ENCODE measurements around the gene SLC52A1. TPM values are rescaled to one million over a fixed set of nuclear protein-coding genes. Genes with fewer than 3 reads are reported as not detected.

SLC52A1 gene
- total and polyA plus RNA-seq, 5 donors from 2014 or later, result 0.22 to 0.41 (median 0.27) TPM; not detected in 2

- Histone ChIP-seq H3K27ac (ENCODE audit: insufficient read depth, low read length, poor library complexity, severe bottlenecking) (peak overlapping the region; percentile 63), H3K4me1 (ENCODE audit: control insufficient read depth, insufficient read depth, low read length, poor library complexity, severe bottlenecking) (peaks cover 25% of the 10 kb centered on the region), H3K4me3 (ENCODE audit: low read depth, low read length) (peak overlapping the region; percentile 51), H3K9me3 (ENCODE audit: control insufficient read depth in 2 of 2, low read length in 2 of 2) (no peaks in the 10 kb centered on the region), H3K36me3 (ENCODE audit: control insufficient read depth, insufficient read depth, low read length) (peaks cover 9% of the 10 kb centered on the region), H3K27me3 (ENCODE audit: control insufficient read depth, insufficient read depth, low read length) (no peaks in the 10 kb centered on the region)
- H3K27ac Mint-ChIP-seq, result peak overlapping the region; percentile 48 to 87 (median 67)
- H3K27me3 Mint-ChIP-seq, result peaks cover 5% of the 10 kb centered on the region
- H3K9me3 Mint-ChIP-seq, result no peaks in the 10 kb centered on the region
- H3K4me3 Mint-ChIP-seq, result peak overlapping the region; percentile 56 to 86 (median 76)
- H3K4me1 Mint-ChIP-seq, result peaks cover 0 to 36% (median 9%) of the 10 kb centered on the region in 4 donors
- no peak for ATAC-seq (ENCODE audit: low read depth in 2 of 2)
- peaks cover 17% of the 10 kb centered on the region for H3K36me3 Mint-ChIP-seq
- DNase-seq, result no peak
Observed at GRCh38 chr17:4998732-4999429, 36.3 kb downstream of the SLC52A1 start.

- Histone ChIP-seq H3K27me3 (ENCODE audit: control insufficient read depth, insufficient read depth, low read length) (no peaks in the 10 kb centered on the region), H3K36me3 (ENCODE audit: control insufficient read depth, insufficient read depth, low read length) (peaks cover 9% of the 10 kb centered on the region), H3K27ac (ENCODE audit: insufficient read depth, low read length, poor library complexity, severe bottlenecking) (peak overlapping the region; percentile 63), H3K4me1 (ENCODE audit: control insufficient read depth, insufficient read depth, low read length, poor library complexity, severe bottlenecking) (peaks cover 25% of the 10 kb centered on the region), H3K9me3 (ENCODE audit: control insufficient read depth in 2 of 2, low read length in 2 of 2) (no peaks in the 10 kb centered on the region), H3K4me3 (ENCODE audit: low read depth, low read length) (peak overlapping the region; percentile 43)
- Mint-ChIP-seq H3K27me3 (peaks cover 5% of the 10 kb centered on the region), H3K27ac (peak overlapping the region in 2 of 3 donors; percentile 69 to 87), H3K9me3 (no peaks in the 10 kb centered on the region), H3K4me1 (peaks cover 0 to 36% (median 10%) of the 10 kb centered on the region in 4 donors), H3K4me3 (peak overlapping the region; percentile 56 to 86 (median 76)), H3K36me3 (peaks cover 10% of the 10 kb centered on the region)
- ATAC-seq (ENCODE audit: low read depth in 2 of 2) (peak in 1 of 2 donors; percentile 1), DNase-seq (peak in 1 of 3 donors; percentile 33)
Observed at GRCh38 chr17:4998027-4998731, 37.0 kb downstream of the SLC52A1 start.

- Mint-ChIP-seq H3K27ac (peak within 1 kb of the TSS; percentile 85 to 91 (median 91)), H3K27me3 (peaks cover 5% of the 10 kb centered on the region), H3K4me1 (peaks cover 0 to 36% (median 10%) of the 10 kb centered on the region in 4 donors), H3K36me3 (peaks cover 10% of the 10 kb centered on the region), H3K4me3 (peak within 1 kb of the TSS; percentile 74 to 94 (median 85)), H3K9me3 (no peaks in the 10 kb centered on the region)
- peaks cover 8% of the 10 kb centered on the region for H3K36me3 ChIP-seq (ENCODE audit: control insufficient read depth, insufficient read depth, low read length)
- H3K27me3 ChIP-seq (ENCODE audit: control insufficient read depth, insufficient read depth, low read length), result no peaks in the 10 kb centered on the region
- H3K9me3 ChIP-seq (ENCODE audit: control insufficient read depth in 2 of 2, low read length in 2 of 2), result no peaks in the 10 kb centered on the region
- peak; percentile 96 to 97 for ATAC-seq (ENCODE audit: low read depth in 2 of 2)
- H3K4me1 ChIP-seq (ENCODE audit: control insufficient read depth, insufficient read depth, low read length, poor library complexity, severe bottlenecking), result peaks cover 25% of the 10 kb centered on the region
- H3K4me3 ChIP-seq (ENCODE audit: low read depth, low read length), result peak within 1 kb of the TSS; percentile 43
- peak; percentile 84 to 92 (median 91) for DNase-seq
- peak within 1 kb of the TSS; percentile 69 for H3K27ac ChIP-seq (ENCODE audit: insufficient read depth, low read length, poor library complexity, severe bottlenecking)
Observed at GRCh38 chr17:4997302-4998026, 37.8 kb downstream of the SLC52A1 start, which contains the start of the genes INCA1 and KIF1C. Gene INCA1 (minus strand): TSS chr17:4997522. CDS start chr17:4994437, 3,085 bp downstream. Gene KIF1C (plus strand): TSS chr17:4997950. CDS start chr17:5000247, 2,297 bp downstream.

DNA sequence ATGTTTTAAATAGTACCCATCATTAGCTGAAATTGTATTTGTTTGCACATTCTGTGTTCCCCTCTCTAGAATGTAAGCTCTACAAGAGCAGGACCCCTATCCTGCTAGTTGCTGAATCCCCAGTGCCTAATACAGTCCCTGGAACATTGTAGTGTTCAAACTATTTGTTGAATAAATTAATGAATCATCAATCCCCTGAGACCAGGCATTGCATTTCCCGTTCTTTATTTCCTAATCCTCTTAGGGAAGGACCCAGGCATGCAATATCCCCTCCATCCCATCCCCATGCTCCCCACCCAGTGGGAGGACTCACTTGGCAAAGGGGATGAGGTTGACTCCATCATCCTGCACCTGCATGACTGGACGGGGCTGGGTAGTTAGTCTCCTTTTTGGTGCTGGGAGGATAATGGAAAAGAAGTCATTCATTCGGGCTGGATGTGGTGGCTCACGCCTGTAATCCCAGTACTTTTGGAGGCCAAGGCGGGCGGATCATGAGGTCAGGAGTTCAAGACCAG is 41.1 kb downstream of the SLC52A1 start:
- Histone ChIP-seq H3K9me3 (ENCODE audit: control insufficient read depth in 2 of 2, low read length in 2 of 2) (no peaks in the 10 kb centered on the region), H3K27ac (ENCODE audit: insufficient read depth, low read length, poor library complexity, severe bottlenecking) (no peak overlapping the region), H3K4me3 (ENCODE audit: low read depth, low read length) (no peak overlapping the region), H3K36me3 (ENCODE audit: control insufficient read depth, insufficient read depth, low read length) (no peaks in the 10 kb centered on the region), H3K27me3 (ENCODE audit: control insufficient read depth, insufficient read depth, low read length) (no peaks in the 10 kb centered on the region), H3K4me1 (ENCODE audit: control insufficient read depth, insufficient read depth, low read length, poor library complexity, severe bottlenecking) (peaks cover 23% of the 10 kb centered on the region)
- DNase-seq (no peak), ATAC-seq (ENCODE audit: low read depth in 2 of 2) (no peak)
- Mint-ChIP-seq H3K9me3 (no peaks in the 10 kb centered on the region), H3K27me3 (peaks cover 5% of the 10 kb centered on the region), H3K27ac (no peak overlapping the region), H3K4me1 (peaks cover 8 to 25% (median 15%) of the 10 kb centered on the region in 4 donors), H3K4me3 (peak overlapping the region in 2 of 4 donors; percentile 4 to 73), H3K36me3 (no peaks in the 10 kb centered on the region)

DNA sequence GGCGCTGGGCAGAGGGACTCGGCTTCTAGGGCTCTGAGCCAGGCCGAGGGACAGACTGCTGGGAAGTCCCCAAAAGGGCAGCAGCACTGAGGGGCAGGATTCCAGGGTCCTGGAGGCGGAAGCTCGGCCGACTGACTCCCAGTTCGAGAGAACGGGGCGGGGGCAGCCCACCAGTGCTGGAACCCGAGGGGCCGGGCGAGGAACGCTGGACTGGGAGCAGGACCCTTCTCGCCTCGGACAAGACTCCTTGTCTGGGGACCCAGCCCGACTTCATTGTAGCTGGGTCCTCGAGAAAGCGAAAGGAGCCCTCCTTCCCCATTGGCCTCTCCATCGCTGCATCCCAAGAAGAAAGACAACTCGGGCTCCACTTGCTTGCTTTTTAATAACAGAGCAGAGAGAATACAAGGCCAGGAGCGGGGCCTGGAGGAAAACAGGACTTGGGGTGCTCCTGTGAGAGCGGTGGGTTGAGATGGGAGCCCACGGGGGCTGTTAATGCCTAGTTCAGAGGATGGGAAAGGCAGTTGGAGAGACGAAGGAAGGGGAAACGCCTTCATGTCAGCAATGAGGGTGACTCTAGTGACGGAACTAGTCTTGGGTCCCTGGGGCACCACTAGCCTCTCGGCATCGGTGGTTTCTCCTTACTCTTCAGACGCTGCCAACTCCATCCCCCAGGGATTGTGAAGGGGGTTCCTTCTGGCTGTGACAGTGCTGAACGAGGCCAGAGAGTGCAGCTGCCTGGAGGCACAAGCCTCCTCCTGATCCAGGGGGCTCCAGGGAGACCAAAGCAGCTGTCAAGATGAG is 47.3 kb downstream of the SLC52A1 start:
- Mint-ChIP-seq H3K9me3 (no peaks in the 10 kb centered on the region), H3K4me3 (peak overlapping the region; percentile 91 to 96 (median 94)), H3K27me3 (no peaks in the 10 kb centered on the region), H3K27ac (peak overlapping the region; percentile 88 to 96 (median 94)), H3K4me1 (peaks cover 18 to 43% (median 36%) of the 10 kb centered on the region in 4 donors), H3K36me3 (peaks cover 7% of the 10 kb centered on the region)
- H3K27me3 ChIP-seq (ENCODE audit: control insufficient read depth, insufficient read depth, low read length), result no peaks in the 10 kb centered on the region
- H3K4me3 ChIP-seq (ENCODE audit: low read depth, low read length), result peak overlapping the region; percentile 82
- H3K27ac ChIP-seq (ENCODE audit: insufficient read depth, low read length, poor library complexity, severe bottlenecking), result peak overlapping the region; percentile 93
- ATAC-seq (ENCODE audit: low read depth in 2 of 2), result no peak
- H3K4me1 ChIP-seq (ENCODE audit: control insufficient read depth, insufficient read depth, low read length, poor library complexity, severe bottlenecking), result peaks cover 38% of the 10 kb centered on the region
- H3K9me3 ChIP-seq (ENCODE audit: control insufficient read depth in 2 of 2, low read length in 2 of 2), result no peaks in the 10 kb centered on the region
- peaks cover 9% of the 10 kb centered on the region for H3K36me3 ChIP-seq (ENCODE audit: control insufficient read depth, insufficient read depth, low read length)
- DNase-seq, result no peak

DNA sequence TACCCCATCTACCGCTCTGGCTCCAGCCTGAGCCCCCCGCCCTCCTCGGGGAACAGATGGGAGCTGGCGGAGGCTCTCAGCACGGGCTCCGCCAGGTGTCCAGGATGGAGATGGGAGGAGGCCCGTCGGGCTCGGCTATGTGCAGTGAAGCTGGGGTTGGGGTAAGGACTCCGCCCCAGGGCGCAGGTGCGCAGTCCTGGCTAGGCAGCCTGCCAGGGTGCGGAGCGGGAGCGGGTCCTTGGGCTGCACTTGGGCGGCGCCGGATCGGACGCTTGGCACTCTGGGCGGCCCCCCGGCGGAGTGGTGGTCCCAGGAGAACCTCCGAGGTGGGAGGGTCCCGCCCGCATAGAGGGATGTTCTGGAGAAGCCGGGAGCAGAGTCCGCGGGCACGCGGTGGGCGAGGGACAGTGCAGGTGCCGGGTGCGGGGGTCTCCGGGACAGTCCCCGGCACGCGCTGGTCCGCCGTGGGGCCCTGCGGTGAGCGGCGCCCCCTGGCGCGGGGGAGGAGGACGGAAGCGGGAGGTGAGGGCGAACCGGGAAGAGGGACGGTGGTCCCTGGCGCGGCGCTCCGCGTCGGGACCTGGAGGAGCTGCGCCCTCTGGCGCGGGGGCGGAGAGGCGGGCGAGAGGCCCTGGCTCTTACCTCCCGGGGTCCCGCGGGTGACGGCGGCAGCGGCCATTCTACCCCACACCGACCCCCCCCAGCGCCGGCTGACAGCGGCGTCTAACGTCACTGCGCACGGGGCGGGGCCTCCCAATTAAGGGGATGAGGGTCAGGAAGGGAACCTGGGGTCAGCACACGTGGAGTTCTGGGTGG is 48.1 kb downstream of the SLC52A1 start, which contains the start of gene CAMTA2:
TSS of gene CAMTA2 (minus strand) at position 725 of the 816 bp plus-strand sequence. CDS start 1,453 bp downstream, outside the sequence.
- no peaks in the 10 kb centered on the region for H3K9me3 ChIP-seq (ENCODE audit: control insufficient read depth in 2 of 2, low read length in 2 of 2)
- H3K27ac Mint-ChIP-seq, result peak within 1 kb of the TSS; percentile 94 to 97 (median 96)
- H3K4me1 Mint-ChIP-seq, result peaks cover 18 to 49% (median 38%) of the 10 kb centered on the region in 4 donors
- peaks cover 14% of the 10 kb centered on the region for H3K36me3 Mint-ChIP-seq
- H3K27me3 Mint-ChIP-seq, result no peaks in the 10 kb centered on the region
- no peaks in the 10 kb centered on the region for H3K9me3 Mint-ChIP-seq
- H3K4me3 ChIP-seq (ENCODE audit: low read depth, low read length), result peak within 1 kb of the TSS; percentile 82
- peak within 1 kb of the TSS; percentile 93 for H3K27ac ChIP-seq (ENCODE audit: insufficient read depth, low read length, poor library complexity, severe bottlenecking)
- H3K27me3 ChIP-seq (ENCODE audit: control insufficient read depth, insufficient read depth, low read length), result no peaks in the 10 kb centered on the region
- H3K36me3 ChIP-seq (ENCODE audit: control insufficient read depth, insufficient read depth, low read length), result peaks cover 17% of the 10 kb centered on the region
- peak; percentile 91 to 92 for ATAC-seq (ENCODE audit: low read depth in 2 of 2)
- peaks cover 38% of the 10 kb centered on the region for H3K4me1 ChIP-seq (ENCODE audit: control insufficient read depth, insufficient read depth, low read length, poor library complexity, severe bottlenecking)
- H3K4me3 Mint-ChIP-seq, result peak within 1 kb of the TSS; percentile 91 to 96 (median 94)
- DNase-seq, result peak; percentile 82 to 89 (median 85)
